Endothelial cell of umbilical vein (primary cell): Measurements from ENCODE around the gene SCAPER. TPM values are rescaled to one million over a fixed set of nuclear protein-coding genes. Genes with fewer than 3 reads are reported as not detected.
A peak's percentile ranks its signal among the peaks of the same experiment; 100 is the strongest.

Source experiments
- BruUV-seq: library from RNA; stranded (reverse); fragments of 400-500 nt; replicated peaks from 2 replicates; lab custom pipeline; 2021; lab: Mats Ljungman, UMichigan
- CTCF ChIA-PET: fragments of 300-600, 350-600 bp; sonication (Branson Sonifier 250); formaldehyde crosslinking; loops from one replicate; lab custom pipeline; 2021; ENCODE audit warnings: antibody characterized with exemption, inconsistent platforms; lab: Charles Lee
- POLR2A ChIA-PET: fragments of 300-600, 350-600 bp; sonication (Branson Sonifier 250); formaldehyde crosslinking; loops from one replicate; lab custom pipeline; 2021; ENCODE audit warnings: antibody characterized with exemption, inconsistent platforms; lab: Charles Lee
- DNase-seq: peaks from one replicate; pipeline ENCODE4 v3.0.0-alpha.2; 2011; ENCODE audit warnings: low read depth, low spot score
- FAIRE-seq: peaks from 2 replicates; lab custom pipeline; 2011; peaks lifted over from hg19 to GRCh38; lab: Jason Lieb, UNC
- H2AFZ ChIP-seq: 2 replicates; pipeline ENCODE4 v1.6.0; 2012; ENCODE audit warnings: low read depth, low read length, control low read depth, inconsistent platforms
- H3K27ac ChIP-seq: 2 replicates; pipeline ENCODE4 v1.5.1; 2011; ENCODE audit warnings: low read depth, mild to moderate bottlenecking, control low read depth, low read length, moderate library complexity; ENCODE audit not compliant: insufficient read depth
- H3K27me3 ChIP-seq, 2 experiments: 2 replicates each; pipeline versions ENCODE4 v1.6.0 to v1.6.1; 2011; ENCODE audit warnings: low read length in 2 of 2, mixed read lengths in 1 of 2; ENCODE audit not compliant: control insufficient read depth in 2 of 2, insufficient read depth in 2 of 2
- H3K36me3 ChIP-seq, 2 experiments: 2 replicates in 1 of 2; 3 replicates in 1 of 2; pipeline ENCODE4 v1.5.1; 2011; ENCODE audit warnings: low read length in 2 of 2, mild to moderate bottlenecking in 1 of 2, moderate library complexity in 1 of 2; ENCODE audit not compliant: control insufficient read depth in 2 of 2, insufficient read depth in 2 of 2; ENCODE audit errors: extremely low read depth in 1 of 2
- H3K4me1 ChIP-seq: 3 replicates; pipeline ENCODE4 v1.5.1; 2011; ENCODE audit warnings: mild to moderate bottlenecking, low read length; ENCODE audit not compliant: control insufficient read depth, insufficient read depth; ENCODE audit errors: extremely low read depth
- H3K4me2 ChIP-seq: 2 replicates; pipeline ENCODE4 v1.6.1; 2011; ENCODE audit warnings: low read length, control low read depth, mixed read lengths; ENCODE audit not compliant: insufficient read depth
- H3K4me3 ChIP-seq, 3 experiments: fragments of 200-600 bp in 1 of 3; sonication (generic), shearing (Covaris generic) in 1 of 3; replicated peaks in 1 of 3; 2 replicates each; pipeline ENCODE4 v1.5.1; 2011 to 2016; ENCODE audit warnings: control low read depth in 3 of 3, low read length in 3 of 3, mild to moderate bottlenecking in 2 of 3, inconsistent platforms in 1 of 3, low read depth in 1 of 3, moderate library complexity in 1 of 3; ENCODE audit not compliant: insufficient read depth in 1 of 3
- H3K79me2 ChIP-seq: 2 replicates; pipeline ENCODE4 v1.6.0; 2012; ENCODE audit warnings: low read length, inconsistent platforms; ENCODE audit not compliant: control insufficient read depth, insufficient read depth
- H3K9ac ChIP-seq: replicated peaks from 2 replicates; pipeline ENCODE3; 2011; ENCODE audit warnings: low read length, control low read depth; ENCODE audit not compliant: insufficient read depth; ENCODE audit errors: extremely low read depth
- H3K9me1 ChIP-seq: replicated peaks from 3 replicates; pipeline ENCODE4 v1.6.0; 2011; ENCODE audit warnings: mild to moderate bottlenecking, low read length; ENCODE audit not compliant: control insufficient read depth, insufficient read depth; ENCODE audit errors: extremely low read depth
- H3K9me3 ChIP-seq: replicated peaks from 2 replicates; pipeline ENCODE4 v1.5.1; 2012; ENCODE audit warnings: low read length, inconsistent platforms; ENCODE audit not compliant: control insufficient read depth, insufficient read depth
- H4K20me1 ChIP-seq: replicated peaks from 2 replicates; pipeline ENCODE3; 2011; ENCODE audit warnings: mild to moderate bottlenecking, low read length; ENCODE audit not compliant: control insufficient read depth, insufficient read depth; ENCODE audit errors: extremely low read depth
- CTCF ChIP-seq, 2 donors: IDR thresholded peaks; 1 replicate in 1 of 2; 2 replicates in 1 of 2; pipeline ENCODE4 v1.5.1; 2011; ENCODE audit warnings: low read length in 2 of 2, mild to moderate bottlenecking in 2 of 2, moderate library complexity in 2 of 2, control low read depth in 1 of 2, inconsistent platforms in 1 of 2, low read depth in 1 of 2; ENCODE audit not compliant: insufficient read depth in 1 of 2; ENCODE audit errors: extremely low read depth in 1 of 2
- EZH2 ChIP-seq: IDR thresholded peaks from 2 replicates; pipeline ENCODE4 v1.6.1; 2012; ENCODE audit warnings: borderline replicate concordance, low read depth, mild to moderate bottlenecking, moderate library complexity, low read length, inconsistent platforms; ENCODE audit not compliant: severe bottlenecking
- FOS ChIP-seq: IDR thresholded peaks from 2 replicates; pipeline ENCODE4 v1.6.1; 2011; ENCODE audit warnings: mild to moderate bottlenecking, low read length, moderate library complexity, borderline replicate concordance; ENCODE audit not compliant: insufficient read depth
- GATA2 ChIP-seq: IDR thresholded peaks from 2 replicates; pipeline ENCODE4 v1.7.0; 2011; ENCODE audit warnings: low read depth, mild to moderate bottlenecking, moderate library complexity, mixed read lengths, low read length; ENCODE audit not compliant: insufficient read length, insufficient read depth
- JUN ChIP-seq: IDR thresholded peaks from 2 replicates; pipeline ENCODE4 v1.6.1; 2011; ENCODE audit warnings: borderline replicate concordance, low read depth; ENCODE audit not compliant: insufficient read length, insufficient read depth
- MAX ChIP-seq: IDR thresholded peaks from 2 replicates; pipeline ENCODE4 v1.6.1; 2011; ENCODE audit not compliant: insufficient read depth, insufficient read length
- MYC ChIP-seq: IDR thresholded peaks from one replicate; pipeline ENCODE4 v1.6.1; 2011; ENCODE audit warnings: mild to moderate bottlenecking, low read depth, low read length
- POLR2A ChIP-seq: IDR thresholded peaks from 2 replicates; pipeline ENCODE4 v1.6.1; 2012; ENCODE audit warnings: low read depth, mild to moderate bottlenecking, control low read depth, low read length
- POLR2AphosphoS5 ChIP-seq: IDR thresholded peaks from 2 replicates; pipeline ENCODE4 v1.6.1; 2012; ENCODE audit warnings: low read depth, mild to moderate bottlenecking, control low read depth, low read length, moderate library complexity; ENCODE audit not compliant: insufficient read depth
- dilution Hi-C: fragments of 300-500 bp; cut with MboI; formaldehyde crosslinking; loops from one replicate; pipeline ENCODE4 v1.15.0; 2019; ENCODE audit warnings: low sequenced_read_pairs; ENCODE audit not compliant: extremely low pct_ligation_motif_present
- intact Hi-C: fragments of 100-400 bp; cut with micrococcal nuclease; formaldehyde crosslinking; loops from one replicate; pipeline ENCODE4 v1.10.0; 2022
- polyA plus RNA-seq, 4 experiments: library from polyadenylated mRNA; depleted of rRNA in 3 of 4; stranded (reverse) in 3 of 4; unstranded in 1 of 4; fragments of >200 nt; gene quantifications; 2 replicates each; pipeline versions ENCODE4 v1.2.1 to v1.2.3, GENCODE V29; 2011 to 2012; ENCODE audit warnings: missing spikeins in 1 of 4
- total RNA-seq: library from RNA; stranded (reverse); gene quantifications from 2 replicates; pipeline ENCODE4 v1.2.3, GENCODE V29; 2021

SCAPER gene
- total and polyA plus RNA-seq, 2 donors (not counting 3 experiments of a cell fraction or from before 2014, with no cell fraction given): 2.7 to 12.7 TPM

- Histone ChIP-seq H3K27ac (no peak overlapping the region), H4K20me1 (no peaks in the 10 kb centered on the region), H3K4me3 (no peak overlapping the region), H3K4me1 (no peaks in the 10 kb centered on the region), H3K79me2 (no peaks in the 10 kb centered on the region), H3K9me1 (no peaks in the 10 kb centered on the region), H3K4me2 (no peak overlapping the region), H3K9me3 (no peaks in the 10 kb centered on the region), H3K36me3 (no peaks in the 10 kb centered on the region), H3K9ac (no peak overlapping the region), H2AFZ (no peak overlapping the region), H3K27me3 (no peaks in the 10 kb centered on the region)
- no TSS peak for BruUV-seq
- ChIA-PET POLR2A (no interaction called here), CTCF (interaction anchor here (0.7 kb wide), 1 partner anchor 23 kb away, joined by 3 read pairs; no protein-coding TSS in a partner anchor)
- TF ChIP-seq POLR2AphosphoS5: no peak
- peak; percentile 29 to 35 for TF ChIP-seq CTCF (IDR thresholded peaks at IDR 0.05; ENCODE audit: extremely low read depth in 1 of 2, insufficient read depth in 1 of 2, low read depth in 1 of 2, low read length in 2 of 2)
- intact Hi-C loops (loop anchor here (1.0 to 10.0 kb wide), 3 partner anchors 196 to 651 kb away; no protein-coding TSS in a partner anchor), dilution Hi-C loops (no loop called here)
- no peak for FAIRE-seq
- DNase-seq: peak; percentile 51
These were observed 64.2 kb downstream of the SCAPER start for GRCh38 chr15:76840830-76841460.

GRCh38 chr15:76839173-76839572 lies 66.0 kb downstream of the SCAPER start:
- Histone ChIP-seq H3K79me2 (no peaks in the 10 kb centered on the region), H3K27me3 (no peaks in the 10 kb centered on the region), H3K9me1 (no peaks in the 10 kb centered on the region), H3K27ac (no peak overlapping the region), H4K20me1 (no peaks in the 10 kb centered on the region), H3K4me1 (no peaks in the 10 kb centered on the region), H3K36me3 (no peaks in the 10 kb centered on the region), H2AFZ (no peak overlapping the region), H3K4me3 (no peak overlapping the region), H3K9ac (no peak overlapping the region), H3K9me3 (no peaks in the 10 kb centered on the region), H3K4me2 (no peak overlapping the region)
- CTCF ChIA-PET: no interaction called here
- TF ChIP-seq GATA2: no peak
- no peak for TF ChIP-seq JUN
- no peak for TF ChIP-seq CTCF (IDR thresholded peaks at IDR 0.05; ENCODE audit: extremely low read depth in 1 of 2, insufficient read depth in 1 of 2, low read depth in 1 of 2, low read length in 2 of 2)
- no peak for TF ChIP-seq FOS
- TF ChIP-seq POLR2A: no peak
- no peak for TF ChIP-seq MYC
- no peak for TF ChIP-seq EZH2
- TF ChIP-seq POLR2AphosphoS5: no peak
- TF ChIP-seq MAX: no peak
- FAIRE-seq (no peak), DNase-seq (no peak)
- no TSS peak for BruUV-seq
- dilution Hi-C loops: no loop called here
- intact Hi-C loops: no loop called here
- POLR2A ChIA-PET: no interaction called here
